Measurements from ENCODE around the gene ARIH2.
"Not testable (repeated sequence)": the region's sequence is repeated elsewhere in the genome, so short reads cannot be mapped to it uniquely, and the experiment has no call there.

The ARIH2 gene

GRCh38 chr3:48918388-48919214 lies at the start of gene ARIH2:
TSS of gene ARIH2 (plus strand) at chr3:48918842. CDS start at chr3:48927559, 8,717 bp downstream.
- peak; percentile 44 to 82 for DNase-seq

DNA sequence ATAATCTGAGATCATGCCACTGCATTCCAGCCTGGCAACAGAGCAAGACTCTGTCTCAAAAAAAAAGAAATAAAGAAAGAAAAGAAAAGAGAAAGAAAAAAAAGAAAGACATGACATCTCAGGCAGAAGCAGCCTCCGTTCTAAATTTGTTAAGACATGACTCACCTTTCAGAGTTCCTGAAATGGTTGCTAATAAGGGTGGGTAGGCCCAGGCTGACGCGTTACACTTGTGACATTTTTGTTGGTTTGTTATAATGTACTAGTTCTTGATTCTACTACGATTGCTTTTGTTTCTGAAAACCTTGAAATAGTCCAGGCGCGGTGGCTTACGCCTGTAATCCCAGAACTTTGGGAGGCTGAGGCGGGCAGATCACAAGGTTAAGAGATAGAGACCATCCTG lies 41.0 kb upstream of the ARIH2 start:
- DNase-seq: no peak

DNA sequence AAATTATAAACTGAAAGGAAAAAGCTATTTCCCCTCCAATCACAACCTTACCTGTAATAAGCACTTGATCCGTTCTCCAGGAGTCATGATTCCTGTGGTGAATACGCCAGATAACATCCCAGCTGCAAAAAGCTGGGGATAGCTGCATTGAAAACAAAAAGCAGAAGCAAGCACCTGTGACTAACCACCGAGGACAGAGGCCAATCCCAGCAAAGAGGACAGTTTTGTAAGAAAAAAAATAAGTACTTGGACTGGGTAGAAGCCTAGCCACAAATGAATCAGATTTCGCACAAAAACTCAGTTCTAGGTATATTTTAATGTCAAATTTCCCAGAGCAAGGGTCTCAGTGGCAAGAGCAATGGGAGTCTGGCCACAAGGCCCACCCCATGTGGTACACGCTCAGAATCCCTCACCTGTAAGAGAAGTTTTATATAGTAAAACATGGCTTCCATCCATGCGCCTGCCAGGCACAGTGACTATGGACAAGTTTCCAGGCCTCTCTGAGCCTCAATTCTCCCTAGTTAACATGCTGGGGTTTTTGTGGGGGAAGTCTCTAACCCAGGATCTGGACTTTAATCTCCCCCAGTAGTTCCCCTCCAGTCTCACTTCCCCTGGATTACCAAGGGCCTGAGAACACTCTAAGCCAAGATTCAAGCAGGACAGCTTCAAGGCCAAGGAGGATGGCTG lies 39.2 kb upstream of the ARIH2 start:
- DNase-seq: no peak

DNA sequence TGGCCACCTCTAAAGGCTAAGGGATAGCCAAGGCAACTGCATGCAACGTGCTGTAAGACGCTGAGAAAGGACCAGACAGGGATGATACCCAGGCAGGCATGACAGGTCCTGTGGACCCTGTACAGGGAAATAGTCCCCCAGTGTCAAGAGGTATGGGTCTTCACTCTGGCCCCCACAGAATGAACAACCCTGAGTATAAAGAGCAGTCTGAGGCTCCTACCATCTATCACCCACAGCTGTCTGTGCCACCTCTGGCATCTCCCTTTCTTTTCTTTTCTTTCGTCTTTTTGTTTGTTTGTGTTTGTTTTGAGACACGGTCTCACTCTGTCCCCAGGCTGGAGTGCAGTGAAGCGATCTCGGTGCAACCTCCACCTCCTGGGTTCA lies 38.7 kb upstream of the ARIH2 start:
- no peak for DNase-seq

DNA sequence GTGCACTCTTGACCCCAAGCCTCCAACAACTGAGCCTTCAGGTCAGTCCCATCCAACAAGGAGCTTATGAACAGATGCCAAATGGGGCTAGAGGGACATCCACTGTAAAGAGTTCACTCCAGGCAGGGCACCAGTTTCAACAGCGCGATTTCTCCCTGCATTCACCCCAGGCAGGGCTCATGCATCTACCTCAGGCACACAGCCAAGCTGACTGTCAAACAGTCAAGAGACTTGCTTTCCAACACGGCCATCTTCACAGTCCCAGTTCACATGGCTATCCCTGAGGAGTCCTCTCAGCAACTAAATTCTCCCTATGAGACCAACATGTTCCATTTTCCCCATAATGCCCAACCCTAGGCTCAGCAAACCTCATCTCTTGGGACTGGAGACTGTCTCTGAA lies 37.6 kb upstream of the ARIH2 start:
- DNase-seq: no peak

- DNase-seq: no peak
Measured at GRCh38 chr3:48881652-48882114, 37.0 kb upstream of the ARIH2 start.

- DNase-seq: no peak
Measured at GRCh38 chr3:48885753-48886152, 32.9 kb upstream of the ARIH2 start.

GRCh38 chr3:48891606-48892005 lies 27.0 kb upstream of the ARIH2 start:
- DNase-seq: no peak

DNA sequence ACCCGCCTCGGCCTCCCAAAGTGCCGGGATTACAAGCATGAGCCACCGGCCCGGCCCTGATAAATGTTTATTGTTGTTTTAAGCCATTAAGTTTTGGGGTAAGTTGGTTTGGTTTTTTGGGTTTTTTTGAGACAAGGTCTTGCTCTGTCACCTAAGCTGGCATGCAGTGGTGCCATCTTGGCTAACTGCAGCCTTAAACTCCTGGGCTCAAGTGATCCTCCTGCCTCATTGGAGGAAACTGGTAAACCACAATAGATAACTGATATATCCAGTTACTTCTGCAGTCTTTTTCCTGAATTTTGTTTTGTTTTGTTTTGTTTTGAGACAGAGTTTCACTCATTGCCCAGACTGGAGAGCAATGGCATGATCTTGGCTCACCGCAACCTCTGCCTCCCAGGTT lies 24.1 kb upstream of the ARIH2 start:
- no peak for DNase-seq

DNA sequence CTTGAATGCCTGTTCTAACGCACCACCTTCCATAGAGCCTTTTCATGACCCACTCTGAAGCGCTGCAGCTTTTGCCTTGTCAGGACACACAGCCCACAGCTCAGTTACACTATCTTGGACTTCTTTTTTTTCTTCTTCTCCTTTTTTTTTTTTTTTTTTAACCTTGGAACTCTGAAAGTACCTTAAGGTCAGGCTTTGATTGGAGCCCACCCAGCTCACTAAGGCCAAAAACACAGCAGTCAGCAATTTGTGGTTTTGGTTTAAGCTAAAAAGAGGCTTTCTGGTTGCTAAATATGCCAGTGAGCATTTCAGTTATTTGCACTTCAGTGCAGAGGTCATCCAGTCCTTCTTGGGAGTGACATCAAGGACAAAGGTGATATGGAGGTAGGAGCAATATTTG lies 21.7 kb upstream of the ARIH2 start:
- no peak for DNase-seq

GRCh38 chr3:48897460-48898376 lies 20.9 kb upstream of the ARIH2 start:
- DNase-seq: no peak

DNA sequence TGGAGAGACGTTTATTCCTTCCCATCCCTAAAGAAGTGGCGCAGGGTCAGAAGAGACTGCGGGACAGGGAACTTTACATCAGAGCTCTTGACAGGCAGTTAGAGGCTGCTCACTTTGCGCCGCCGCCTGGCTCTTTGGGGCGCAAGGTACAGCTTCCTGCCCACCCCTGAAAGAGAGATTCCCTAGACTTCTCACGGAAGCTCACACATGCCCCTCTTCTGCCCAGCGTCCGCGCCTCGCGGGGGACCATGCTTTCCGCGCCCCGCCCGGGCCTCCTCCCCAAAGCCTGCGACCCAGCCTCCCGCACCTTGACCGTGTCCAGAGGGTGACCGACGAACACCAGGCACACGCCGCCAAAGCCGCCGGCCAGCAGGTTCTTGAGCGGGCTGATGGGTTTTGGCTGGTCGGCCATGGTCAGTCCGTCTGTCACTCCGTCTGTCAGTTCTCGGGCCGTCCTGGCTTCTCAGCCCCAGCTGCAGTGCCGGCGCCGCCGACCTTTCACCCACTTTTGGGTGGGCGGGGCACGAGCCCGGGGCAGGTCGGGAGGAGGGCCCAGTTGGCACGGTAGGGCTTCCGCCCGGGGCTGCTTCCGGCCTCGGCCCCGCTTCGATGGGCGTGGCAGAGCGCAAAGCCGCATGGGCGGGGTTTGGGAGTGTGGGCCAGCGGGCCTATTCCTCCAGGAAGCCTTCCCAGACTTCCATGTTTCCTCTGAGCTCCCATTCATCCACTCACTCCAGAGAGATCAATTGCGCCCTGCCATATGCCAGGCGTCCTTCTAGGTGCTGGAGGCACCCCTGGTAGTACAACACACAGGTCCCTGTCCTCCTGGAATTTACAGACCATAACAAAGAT lies 20.0 kb upstream of the ARIH2 start, which contains the start of gene SLC25A20:
SLC25A20 (minus strand) TSS at position 500 of the 852 bp plus-strand sequence; CDS start at position 412, 88 bp downstream.
- DNase-seq: peak in 1 of 2 experiments; percentile 64

- no peak for DNase-seq
Measured at GRCh38 chr3:48899273-48899672, 19.4 kb upstream of the ARIH2 start.

DNA sequence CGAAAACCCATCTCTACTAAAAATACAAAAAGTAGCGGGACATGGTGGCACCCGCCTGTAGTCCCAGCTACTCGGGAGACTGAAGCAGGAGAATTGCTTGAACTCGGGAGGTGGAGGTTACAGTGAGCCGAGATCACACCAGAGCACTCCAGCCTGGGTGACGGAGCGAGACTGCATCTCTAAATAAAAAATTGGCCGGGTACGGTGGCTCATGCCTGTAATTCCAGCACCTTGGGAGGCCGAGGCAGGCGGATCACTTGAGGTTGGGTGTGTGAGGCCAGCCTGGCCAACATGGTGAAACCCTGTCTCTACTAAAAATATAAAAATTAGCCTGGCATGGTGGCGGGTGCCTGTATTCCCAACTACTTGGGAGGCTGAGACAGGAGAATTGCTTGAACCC lies 11.6 kb upstream of the ARIH2 start:
- not testable (repeated sequence) for DNase-seq

GRCh38 chr3:48915296-48915695 lies 3.3 kb upstream of the ARIH2 start:
- DNase-seq: no peak

DNA sequence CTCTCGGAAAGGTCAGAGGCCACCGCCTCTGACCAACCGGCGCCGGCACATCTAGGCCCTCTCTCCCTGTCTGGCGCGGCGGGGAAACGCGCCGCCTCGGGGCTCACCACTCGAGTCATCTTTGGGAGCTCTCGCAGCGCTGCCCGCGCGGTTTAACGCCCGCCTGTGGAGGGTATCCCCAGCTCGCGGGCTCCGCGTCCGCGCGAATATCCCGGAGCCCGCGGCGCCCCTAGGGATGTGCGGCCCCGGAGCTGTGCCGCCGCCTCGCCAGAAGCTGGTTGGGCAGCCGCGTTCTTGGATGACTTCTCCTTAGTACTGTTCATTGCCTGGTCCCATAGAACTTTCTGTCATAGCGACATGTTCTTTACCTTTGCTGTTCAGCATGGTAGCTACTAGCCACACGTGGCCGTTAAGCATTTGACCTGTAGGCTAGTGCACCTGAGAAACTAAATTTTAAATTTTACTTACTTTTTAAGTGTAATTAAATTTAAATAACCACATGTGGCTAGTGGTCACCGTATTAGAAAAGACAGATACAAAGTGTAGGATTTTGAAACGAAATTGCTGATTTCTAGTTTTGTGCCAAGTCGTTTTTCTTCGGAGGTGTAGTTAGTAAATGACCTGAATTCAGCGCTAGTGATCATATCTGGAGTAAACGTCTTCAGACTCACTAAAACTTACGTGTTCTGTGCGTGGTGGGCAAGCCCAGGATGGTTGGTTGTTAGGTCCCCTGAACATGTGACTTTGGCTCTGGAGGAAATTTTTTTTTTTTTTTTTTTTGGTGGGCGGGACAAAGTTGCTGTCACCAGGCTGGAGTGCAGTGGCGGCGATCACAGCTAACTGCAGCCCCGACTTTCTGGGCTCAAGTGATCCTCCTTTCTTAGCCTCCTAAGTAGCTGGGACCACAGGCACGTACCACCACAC lies 835 bp downstream of the ARIH2 start:
- peak; percentile 13 to 35 for DNase-seq

- no peak for DNase-seq
Measured at GRCh38 chr3:48926425-48927392, 8.1 kb downstream of the ARIH2 start.

- no peak for DNase-seq
Measured at GRCh38 chr3:48927928-48928327, 9.3 kb downstream of the ARIH2 start.

GRCh38 chr3:48928679-48929078 lies 10.0 kb downstream of the ARIH2 start:
- no peak for DNase-seq
